Activated gamma-delta T cell (primary cell): Measurements from ENCODE around the gene CCDC68.
"Not testable (repeated sequence)": the region's sequence is repeated elsewhere in the genome, so short reads cannot be mapped to it uniquely, and the experiment has no call there.

Experiments used
- DNase-seq: peaks from one replicate; lab custom pipeline; 2025; lab: John Stamatoyannopoulos, UW
- total RNA-seq, 2 donors: gene quantifications; one replicate each; lab custom pipeline; 2026; lab: John Stamatoyannopoulos, UW

The CCDC68 gene, protein sequence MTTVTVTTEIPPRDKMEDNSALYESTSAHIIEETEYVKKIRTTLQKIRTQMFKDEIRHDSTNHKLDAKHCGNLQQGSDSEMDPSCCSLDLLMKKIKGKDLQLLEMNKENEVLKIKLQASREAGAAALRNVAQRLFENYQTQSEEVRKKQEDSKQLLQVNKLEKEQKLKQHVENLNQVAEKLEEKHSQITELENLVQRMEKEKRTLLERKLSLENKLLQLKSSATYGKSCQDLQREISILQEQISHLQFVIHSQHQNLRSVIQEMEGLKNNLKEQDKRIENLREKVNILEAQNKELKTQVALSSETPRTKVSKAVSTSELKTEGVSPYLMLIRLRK
- total RNA-seq = 1.8 to 3.0 reads per million in 2 donors

DNA sequence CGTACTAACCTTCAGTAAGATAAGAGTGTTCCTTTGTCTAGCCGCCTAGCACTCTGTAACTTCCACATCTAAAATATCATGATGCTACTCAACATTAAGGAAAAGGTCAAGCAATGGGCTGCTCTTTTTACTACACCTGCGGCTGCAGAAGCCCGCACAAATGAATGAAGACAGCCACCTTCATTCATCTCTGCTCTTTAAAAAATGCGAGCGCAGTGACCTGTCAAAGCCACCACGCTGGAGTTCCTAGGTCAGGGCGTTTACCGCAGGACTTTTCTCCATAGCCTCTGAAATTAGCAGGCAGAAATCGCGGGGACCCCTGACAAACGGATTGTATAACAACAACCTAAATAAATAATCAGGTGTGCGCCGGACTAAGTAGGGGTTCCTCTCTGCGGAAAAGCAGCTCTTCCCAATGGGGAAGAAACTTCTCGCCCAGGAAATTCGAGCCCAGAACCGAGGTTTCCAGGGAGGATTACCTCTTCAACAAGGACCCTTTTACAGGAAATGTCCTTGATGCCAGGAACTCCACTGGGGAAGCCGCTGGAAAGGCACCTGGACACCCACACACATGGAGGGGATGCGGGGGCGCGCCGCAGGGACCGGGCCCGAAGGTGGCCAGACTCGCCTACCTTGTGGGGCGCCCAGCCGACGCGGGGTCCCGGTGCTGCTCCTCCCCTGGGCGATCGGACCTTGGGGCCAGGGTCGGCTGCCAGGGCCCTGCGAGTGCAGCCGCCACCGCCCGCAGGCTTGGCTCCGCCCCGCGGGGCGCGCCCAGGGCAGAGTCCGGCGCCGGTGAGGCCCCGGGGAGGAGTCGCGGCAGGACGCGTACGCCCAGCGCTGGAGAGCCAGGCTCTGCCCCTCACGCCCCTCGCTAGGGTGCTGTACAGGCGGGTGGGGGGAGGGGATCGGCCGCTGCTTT lies at the start of gene CCDC68:
Gene CCDC68 (minus strand): TSS at position 758 of the 922 bp plus-strand sequence. CDS start 16,670 bp downstream, outside the sequence.
- DNase-seq = peak; percentile 7

DNA sequence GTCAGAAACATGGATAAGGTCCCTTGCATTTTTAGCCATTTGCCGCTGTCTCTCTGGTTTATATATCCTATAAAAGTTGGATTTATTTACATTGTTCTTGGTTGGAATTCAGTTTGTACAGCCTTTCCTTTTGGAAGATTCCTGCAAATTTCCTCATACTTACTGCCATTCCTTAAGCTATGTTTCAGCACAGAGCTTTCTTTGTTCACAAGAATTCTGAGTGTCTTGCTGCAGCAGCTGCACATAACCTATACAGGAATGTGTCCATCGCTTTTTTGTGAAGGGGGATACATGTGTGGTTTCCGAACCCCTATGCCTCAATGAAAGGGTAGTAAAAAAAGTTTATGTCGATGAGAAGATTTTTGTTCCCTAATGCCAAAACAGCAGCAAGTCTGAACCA lies 48.3 kb upstream of the CCDC68 start:
- no peak for DNase-seq

DNA sequence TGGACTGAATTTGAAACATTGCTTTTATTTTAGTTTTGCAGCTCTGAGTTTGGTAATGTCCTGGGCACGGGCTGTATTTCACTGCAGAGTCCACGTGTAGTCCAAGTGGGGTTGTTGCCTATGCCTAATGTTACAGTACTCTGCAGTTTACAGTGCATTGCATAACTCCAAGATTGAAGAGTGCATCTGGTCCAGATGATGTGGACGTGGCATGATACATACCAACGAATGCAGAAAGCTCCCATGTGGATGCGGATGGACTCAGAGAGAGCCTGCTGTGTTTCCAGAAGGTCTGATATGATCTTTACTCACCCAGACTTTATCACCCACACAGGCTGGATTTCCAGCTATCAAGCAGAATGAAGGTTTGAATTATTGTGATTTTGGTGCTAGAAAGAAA lies 44.4 kb upstream of the CCDC68 start:
- no peak for DNase-seq

DNA sequence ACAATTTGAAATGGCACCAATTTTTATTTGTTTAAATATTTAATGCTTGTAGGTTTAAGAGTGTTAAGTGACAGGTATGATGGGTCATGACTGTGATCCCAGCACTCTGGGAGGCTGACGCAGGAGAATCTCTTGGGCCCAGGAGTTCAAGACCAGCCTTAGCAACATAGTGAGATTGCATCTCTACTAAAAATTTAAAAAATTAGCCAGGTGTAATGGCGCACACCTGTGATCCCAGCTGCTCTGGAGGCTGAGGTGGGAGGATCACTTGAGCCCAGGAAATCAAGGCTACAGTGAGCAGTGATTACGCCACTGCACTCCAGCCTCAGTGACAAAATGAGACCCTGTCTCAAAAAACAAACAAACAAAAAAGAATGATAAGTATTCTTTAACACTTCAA lies 43.0 kb upstream of the CCDC68 start:
- DNase-seq = no peak

DNA sequence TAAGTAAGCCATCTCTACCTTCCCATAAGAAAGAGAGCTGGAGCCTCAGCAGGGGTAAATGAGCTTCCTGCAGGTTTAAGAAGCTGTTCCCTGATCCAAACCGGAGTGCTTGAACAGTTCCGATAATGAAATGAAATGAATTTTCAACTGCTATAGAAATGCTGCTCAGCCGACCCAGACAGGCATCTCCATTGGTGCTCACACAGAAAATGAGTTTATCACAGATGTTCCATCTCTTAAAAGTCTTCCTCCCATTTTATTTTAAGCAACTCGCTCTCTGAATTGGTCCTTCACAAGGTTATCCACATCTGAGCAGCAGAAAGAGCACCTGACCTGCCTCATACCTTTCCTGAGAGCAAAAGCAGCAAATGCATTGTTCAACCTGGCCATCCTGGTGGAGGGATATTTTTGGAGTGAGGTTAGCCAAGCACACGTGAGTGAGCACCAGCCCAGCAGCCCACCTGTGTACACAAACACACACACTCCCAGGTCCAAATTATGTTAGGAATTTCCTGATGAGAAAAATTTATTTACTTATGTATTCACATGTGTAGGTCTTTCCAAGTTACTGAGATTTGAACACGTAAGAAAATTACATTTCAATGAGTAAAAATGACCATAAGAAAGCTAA lies 42.2 kb upstream of the CCDC68 start:
- DNase-seq = no peak

DNA sequence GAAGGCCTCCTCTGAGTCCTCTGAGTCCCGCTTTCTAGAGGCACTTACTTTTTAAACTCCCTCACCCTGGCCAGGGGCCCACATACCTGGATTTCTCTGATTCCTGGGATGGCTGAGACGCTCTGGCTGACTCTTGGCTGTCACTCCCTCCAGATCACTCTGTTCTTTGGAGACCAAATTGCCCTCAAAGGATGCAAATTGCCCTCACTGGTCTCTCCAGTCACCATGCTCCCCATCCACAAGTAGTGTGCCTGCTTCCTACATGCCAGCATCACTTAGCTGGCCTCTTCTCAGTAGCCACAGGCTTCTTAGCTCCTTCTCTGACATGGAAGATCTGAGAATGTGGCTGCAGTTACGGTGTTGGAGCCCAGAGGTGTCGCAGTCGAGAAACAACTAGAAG lies 41.3 kb upstream of the CCDC68 start:
- DNase-seq = no peak

DNA sequence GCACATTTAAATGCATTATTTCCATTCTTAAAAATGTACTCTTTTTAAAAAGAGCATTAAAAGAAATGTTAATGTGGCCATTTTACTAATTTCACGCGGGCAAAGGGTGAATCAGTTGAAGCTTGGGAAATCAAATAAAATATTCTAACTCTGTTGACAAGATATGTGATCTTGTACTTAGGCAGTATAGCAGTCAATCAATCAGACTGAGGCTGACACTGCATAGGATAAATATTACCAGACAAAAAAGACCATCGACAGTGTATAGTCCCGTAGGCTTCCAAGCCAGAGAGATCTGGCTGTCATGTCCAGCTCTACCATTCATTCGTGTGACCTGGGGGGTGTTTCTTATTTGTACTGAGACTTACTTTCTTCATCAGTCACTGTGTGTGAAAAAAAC lies 39.8 kb upstream of the CCDC68 start:
- no peak for DNase-seq

DNA sequence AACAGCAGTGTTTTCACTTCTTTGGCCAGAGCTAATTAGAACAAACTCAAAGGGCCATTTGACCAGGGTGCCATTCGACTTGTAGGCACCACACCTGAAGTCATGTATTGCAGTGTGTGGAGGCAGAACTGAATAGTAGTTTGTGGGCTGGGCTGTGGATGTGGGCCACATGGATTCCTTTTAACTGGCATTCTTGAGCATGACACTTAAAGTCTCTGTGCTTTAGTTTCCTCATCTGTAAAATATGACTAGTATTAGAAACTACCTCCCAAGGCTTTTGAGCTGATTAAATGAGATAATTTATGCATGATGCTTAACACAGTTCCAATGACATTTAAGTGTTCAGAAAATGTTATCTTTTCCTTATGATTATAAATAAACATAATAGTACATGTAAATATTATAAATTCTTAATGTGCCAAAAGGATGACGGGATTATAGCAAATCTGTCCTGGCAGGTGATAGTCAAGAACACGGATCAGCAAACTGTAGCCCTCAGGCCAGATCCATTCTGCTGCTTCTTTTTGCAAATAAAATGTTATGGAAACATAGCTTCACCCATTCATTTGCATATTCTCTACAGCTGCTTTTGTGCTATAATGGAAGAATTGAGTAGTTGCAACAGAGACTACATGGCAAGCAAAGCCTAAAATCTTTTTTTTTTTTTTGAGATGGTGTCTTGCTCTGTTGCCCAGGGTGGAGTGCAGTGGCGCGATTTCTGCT lies 36.3 kb upstream of the CCDC68 start:
- DNase-seq = no peak

DNA sequence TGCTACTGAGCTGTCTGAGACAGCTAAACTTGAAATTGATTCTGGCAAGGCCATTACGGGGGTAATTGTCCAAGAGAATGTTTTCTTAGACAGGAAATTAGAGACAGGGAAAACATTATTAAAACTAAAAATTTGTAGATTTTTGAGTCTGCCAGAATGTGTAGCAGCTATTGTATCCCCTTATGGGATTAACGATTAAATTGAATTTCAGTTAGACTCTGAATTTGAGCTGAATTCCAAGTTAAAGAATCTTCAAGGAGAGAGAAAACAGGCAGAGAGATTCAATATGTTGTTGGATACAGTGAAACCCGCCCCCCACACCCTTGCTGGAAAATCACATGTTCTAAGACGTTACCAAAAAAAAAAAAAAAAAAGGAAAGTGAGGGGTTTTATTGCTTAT lies 32.7 kb upstream of the CCDC68 start:
- no peak for DNase-seq

DNA sequence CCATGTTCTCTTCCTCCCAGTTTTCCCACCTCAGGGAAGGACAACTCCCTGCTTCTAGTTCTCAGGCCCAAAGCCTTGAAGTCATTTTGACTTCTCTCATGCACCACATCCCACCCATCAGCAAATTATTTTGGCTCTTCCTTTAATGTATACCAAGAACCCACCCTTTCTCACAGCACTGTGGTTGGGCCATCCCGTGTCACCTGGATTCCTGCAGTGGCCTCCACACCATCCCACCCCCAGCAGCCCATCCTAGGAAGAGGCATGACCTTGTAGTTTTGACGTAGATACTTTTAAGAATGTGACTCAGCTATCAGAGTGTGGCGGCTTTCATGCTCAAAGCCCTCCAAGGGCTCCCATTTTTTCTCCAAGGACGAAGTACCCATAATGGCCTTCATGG lies 25.6 kb upstream of the CCDC68 start:
- no peak for DNase-seq

DNA sequence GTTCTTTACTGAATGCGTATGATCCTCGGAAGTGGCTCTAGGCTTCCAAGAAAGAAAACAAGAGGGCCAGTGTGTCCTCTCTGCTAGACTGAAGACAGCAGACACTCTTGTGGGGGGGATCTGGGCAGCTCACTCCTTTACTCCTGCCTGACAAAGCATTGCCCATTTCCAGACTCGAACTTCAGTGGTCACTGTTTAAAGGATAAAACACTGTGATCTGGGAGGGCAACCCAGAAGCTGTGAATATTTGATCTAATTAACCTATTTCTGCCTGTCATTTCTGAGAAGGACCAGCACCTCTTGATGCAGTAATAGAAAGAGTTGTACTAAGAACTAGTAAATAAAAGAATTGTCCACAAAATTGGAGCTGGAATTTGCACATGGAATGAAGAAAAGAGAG lies 24.5 kb upstream of the CCDC68 start:
- no peak for DNase-seq

DNA sequence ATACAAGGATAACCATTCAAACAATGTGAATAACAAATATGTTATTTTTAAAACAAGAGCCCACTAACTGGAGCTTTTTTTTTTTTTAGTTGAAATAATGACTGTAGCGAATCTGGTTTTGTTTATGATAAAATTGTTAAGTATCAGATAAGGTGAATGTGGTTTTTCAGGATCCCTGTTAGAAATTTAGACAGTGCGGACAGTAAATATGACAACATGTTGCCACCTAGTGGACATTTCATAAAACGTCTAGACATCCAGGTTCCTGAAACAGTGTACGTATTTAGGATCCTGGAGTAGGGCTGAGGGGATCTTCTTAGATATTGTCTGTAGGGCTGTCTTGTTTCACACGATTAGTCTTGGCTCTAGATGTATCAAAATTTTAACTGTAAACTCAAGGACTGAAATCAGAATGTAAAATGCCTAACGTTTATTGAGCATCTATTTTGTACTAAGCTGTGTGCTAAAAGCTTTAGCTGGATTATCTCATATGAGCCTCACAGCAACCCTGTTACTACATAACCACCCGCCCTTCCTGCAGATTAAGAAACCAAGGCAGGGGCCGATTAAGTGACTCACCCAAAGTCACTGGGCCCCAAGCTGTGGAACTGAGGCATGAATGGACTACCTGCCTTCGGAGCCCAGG lies 23.9 kb upstream of the CCDC68 start:
- DNase-seq = no peak

DNA sequence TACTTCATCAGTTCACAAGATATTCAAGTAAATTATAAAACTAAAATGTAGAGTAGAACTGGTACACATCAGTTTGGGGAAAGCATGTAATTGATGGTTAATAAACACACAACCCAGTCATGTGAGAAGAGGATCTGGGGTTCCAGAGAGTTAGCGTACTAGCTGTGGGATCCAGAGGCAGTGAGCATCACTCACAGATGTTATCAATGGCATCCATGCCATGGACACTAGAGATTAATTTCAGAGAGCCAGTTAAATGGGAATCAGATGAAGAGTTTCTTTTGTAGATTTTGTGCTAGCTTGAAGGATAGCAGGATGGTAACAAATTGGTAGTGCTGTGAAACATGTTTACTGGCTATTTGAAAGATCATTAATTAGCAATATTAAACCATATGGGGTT lies 21.8 kb upstream of the CCDC68 start:
- no peak for DNase-seq

DNA sequence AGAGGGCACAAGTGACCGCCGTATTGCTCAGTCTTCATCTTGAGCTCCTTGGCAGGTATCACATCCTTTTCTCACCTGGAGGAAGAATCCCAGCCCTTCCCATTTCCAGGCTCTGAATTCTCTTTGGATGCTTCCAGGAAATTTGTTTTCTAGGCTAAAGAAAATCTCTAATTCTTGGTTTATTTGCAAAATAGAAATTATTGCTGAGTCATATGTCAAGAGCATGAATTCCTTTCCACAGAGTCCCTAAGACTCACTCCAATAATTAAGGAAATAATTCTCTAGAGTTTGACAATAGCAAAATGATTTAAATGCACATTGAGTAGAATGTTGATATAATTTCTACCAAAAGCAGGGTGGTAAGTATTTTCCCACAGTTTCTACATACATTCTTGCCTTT lies 16.3 kb upstream of the CCDC68 start:
- no peak for DNase-seq

DNA sequence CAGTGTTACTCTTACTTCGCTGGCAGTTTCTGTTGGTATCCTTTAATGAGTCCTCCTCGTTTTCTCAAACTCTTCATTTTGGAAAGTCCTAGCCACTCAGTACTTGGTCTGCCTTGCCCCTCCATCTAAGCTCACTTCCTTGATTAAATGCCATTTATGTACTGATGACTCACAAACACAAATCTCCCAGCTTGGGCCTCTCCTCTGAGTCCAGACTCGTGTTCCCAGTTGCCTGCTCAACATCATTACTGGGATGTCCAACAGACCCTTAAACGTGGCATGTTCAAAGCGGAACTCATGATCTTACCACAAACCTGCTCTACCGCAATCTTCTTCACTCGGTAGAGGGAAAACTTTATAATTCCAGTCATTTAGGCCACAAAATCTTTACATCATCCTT lies 13.8 kb upstream of the CCDC68 start:
- DNase-seq = no peak

DNA sequence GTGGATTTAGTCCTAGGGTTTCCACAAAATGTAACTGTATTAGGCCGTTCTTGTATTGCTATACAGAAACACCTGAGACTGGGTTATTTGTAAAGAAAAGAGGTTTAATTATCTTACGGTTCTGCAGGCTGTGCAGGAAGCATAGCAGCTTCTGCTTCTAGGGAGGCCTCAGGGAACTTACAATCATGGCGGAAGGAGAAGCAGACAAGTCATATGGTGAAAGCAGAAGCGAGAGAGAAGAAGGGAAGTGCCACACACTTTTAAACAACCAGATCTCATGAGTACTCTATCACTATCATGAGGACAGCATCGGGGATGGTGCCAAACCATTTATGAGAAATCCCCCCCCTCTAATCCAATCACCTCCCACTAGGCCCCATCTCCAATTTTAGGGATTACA lies 9.5 kb upstream of the CCDC68 start:
- DNase-seq = no peak

DNA sequence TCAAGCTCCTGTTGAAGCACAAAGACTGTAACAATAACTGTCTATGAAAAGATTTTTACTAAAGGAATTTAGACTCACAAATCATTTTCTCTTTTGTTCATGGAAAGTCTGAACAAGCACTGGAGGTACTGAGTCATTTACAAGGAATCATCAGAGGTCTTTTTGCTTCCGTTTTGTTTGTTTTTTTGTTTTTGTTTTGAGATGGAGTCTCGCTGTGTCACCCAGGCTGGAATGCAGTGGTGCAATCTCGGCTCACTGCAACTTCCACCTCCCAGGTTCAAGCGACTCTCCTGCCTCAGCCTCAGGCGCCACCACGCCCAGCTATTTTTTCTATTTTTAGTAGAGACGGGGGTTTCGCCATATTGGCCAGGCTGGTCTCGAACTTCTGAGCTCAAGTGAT lies 9.0 kb upstream of the CCDC68 start:
- DNase-seq = not testable (repeated sequence)

DNA sequence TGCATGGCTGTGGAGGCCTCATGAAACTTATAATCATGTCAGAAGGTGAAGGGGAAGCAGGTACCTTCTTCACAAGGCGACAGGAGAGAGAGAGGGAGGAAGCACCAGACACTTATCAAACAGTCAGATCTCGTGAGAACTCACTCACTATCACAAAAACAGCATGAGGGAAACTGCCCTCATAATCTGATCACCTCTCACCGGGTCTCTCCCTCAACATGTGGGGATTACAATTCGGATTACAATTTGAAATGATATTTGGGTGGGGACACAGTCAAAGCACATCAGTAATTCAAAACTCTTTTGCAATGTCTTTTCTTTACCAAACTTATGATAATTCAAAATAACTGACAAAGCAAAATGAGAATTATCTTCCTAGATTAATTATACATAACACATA lies 8.5 kb upstream of the CCDC68 start:
- no peak for DNase-seq

DNA sequence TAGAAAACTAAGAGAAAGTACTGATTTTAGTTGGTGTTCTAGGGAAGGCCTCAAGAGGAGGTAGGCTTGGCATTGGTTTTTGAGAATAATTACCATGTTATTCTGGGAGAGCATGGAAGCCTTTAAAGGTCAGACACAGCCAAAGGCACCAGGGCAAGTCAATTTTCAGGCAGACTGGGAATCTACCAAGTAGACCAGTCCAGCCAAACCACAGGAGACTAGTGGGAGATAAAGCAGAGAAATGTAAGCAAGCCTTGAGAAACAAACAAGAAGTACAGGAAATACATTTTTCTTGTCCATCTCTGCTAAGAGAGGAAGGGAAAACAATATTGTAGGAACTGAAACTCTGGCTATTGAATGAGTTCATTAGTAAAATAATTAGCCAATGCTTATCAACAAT lies 5.5 kb upstream of the CCDC68 start:
- DNase-seq = no peak

DNA sequence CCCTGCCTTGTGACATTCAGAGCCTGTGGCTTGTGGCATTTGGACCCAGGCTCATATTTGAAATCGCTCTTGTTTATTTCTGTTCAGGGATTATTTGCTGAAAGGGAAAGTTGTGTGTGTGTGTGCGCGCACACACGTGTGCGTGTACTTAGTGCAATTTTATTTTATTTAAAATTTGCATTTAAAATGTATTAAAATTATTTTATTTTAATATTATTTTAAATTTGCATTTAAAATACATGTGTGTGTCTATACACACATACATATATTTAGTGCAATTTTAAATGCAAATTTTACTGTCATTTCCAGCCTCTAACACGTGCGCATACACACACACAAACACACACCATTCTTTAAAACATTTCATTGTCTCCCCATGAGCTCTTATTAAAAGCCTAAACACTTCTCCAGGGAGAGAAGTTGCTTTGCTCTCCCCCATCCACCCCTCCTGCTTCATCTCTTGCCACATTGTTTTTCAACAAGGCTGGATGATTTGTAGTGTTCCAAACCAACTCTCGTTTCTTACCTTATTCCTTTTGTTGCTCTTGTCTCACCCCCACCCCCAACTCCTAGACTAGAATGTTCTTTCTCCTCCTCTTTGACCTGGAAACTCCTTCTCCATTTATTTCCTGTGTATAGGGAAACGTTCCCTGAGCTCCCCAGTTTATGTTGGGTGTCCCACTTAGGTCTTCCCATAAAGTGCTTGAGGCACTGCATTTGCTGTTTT lies 3.8 kb upstream of the CCDC68 start:
- no peak for DNase-seq

DNA sequence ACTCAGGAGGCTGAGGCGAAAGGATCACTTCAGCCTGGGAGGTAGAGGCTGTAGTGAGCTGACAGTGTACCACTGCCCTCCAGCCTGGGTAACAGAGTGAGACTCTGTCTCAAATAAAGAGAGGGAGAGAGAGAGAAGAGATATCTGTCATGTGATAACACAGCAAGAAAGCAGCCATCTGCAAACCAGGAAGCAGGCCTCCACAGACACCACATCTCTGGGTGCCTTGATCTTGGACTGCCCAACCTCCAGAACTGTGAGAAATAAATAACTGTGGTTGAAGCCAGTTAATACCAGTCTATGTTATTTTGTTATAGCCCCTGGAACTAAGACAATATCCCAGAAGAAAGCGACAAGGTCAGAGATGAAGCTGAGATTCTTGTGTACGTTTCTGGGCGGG lies 2.6 kb upstream of the CCDC68 start:
- DNase-seq = no peak
